DND-41 (cell line): ENCODE results near the gene HSPA12A.

ENCODE experiments used
- ATAC-seq: fragments of 200-7000 bp; cut with Tn5 transposase; 3 replicates; pipeline ENCODE4 v1.9.1; 2021; ENCODE audit warnings: low read depth; ENCODE audit not compliant: insufficient read depth
- DNase-seq: peaks from one replicate; pipeline ENCODE4 v3.0.0-alpha.2; 2020
- H2AFZ ChIP-seq: 2 replicates; pipeline ENCODE4 v1.6.0; 2012; ENCODE audit warnings: low read depth, low read length
- H3K27ac ChIP-seq: 2 replicates; pipeline ENCODE4 v1.5.1; 2012; ENCODE audit warnings: low read length, inconsistent platforms
- H3K27me3 ChIP-seq: fragments of 200-600 bp; sonication (generic); 2 replicates; pipeline ENCODE4 v1.6.0; 2012; ENCODE audit warnings: low read length, mild to moderate bottlenecking, inconsistent platforms; ENCODE audit not compliant: insufficient read depth, poor library complexity
- H3K36me3 ChIP-seq: 2 replicates; pipeline ENCODE4 v1.5.1; 2012; ENCODE audit warnings: low read length, inconsistent platforms; ENCODE audit not compliant: insufficient read depth
- H3K4me1 ChIP-seq: 2 replicates; pipeline ENCODE4 v1.5.1; 2012; ENCODE audit warnings: mild to moderate bottlenecking, low read length; ENCODE audit not compliant: insufficient read depth
- H3K4me2 ChIP-seq: 2 replicates; pipeline ENCODE4 v1.6.0; 2012; ENCODE audit warnings: mild to moderate bottlenecking, moderate library complexity, low read length, inconsistent platforms; ENCODE audit not compliant: insufficient read depth
- H3K4me3 ChIP-seq, 2 experiments: fragments of 200-600 bp in 1 of 2; shearing (Covaris generic) in 1 of 2; 2 replicates each; pipeline ENCODE4 v1.5.1; 2012 to 2016; ENCODE audit warnings: inconsistent platforms in 2 of 2, low read length in 2 of 2, mild to moderate bottlenecking in 2 of 2, low read depth in 1 of 2, moderate library complexity in 1 of 2
- H3K79me2 ChIP-seq: 2 replicates; pipeline ENCODE4 v1.6.0; 2012; ENCODE audit warnings: low read length, inconsistent platforms; ENCODE audit not compliant: insufficient read depth
- H3K9ac ChIP-seq: 2 replicates; pipeline ENCODE4 v1.6.0; 2012; ENCODE audit warnings: low read depth, mild to moderate bottlenecking, inconsistent platforms, low read length, moderate library complexity
- H3K9me3 ChIP-seq: 2 replicates; pipeline ENCODE4 v1.5.1; 2012; ENCODE audit warnings: low read length, moderate library complexity, mild to moderate bottlenecking, inconsistent platforms; ENCODE audit not compliant: insufficient read depth, severe bottlenecking
- H4K20me1 ChIP-seq: 2 replicates; pipeline ENCODE4 v1.6.0; 2012; ENCODE audit warnings: low read length; ENCODE audit not compliant: insufficient read depth
- EZH2 ChIP-seq: IDR thresholded peaks from 3 replicates; pipeline ENCODE4 v1.6.1; 2012; ENCODE audit warnings: borderline replicate concordance, low read depth, mild to moderate bottlenecking, moderate library complexity, low read length, inconsistent platforms; ENCODE audit not compliant: severe bottlenecking
- TF ChIP-seq, protein P1 (sequence below): IDR thresholded peaks from 2 replicates; pipeline ENCODE4 v1.5.1; 2012; ENCODE audit warnings: borderline replicate concordance, low read length, moderate library complexity, mild to moderate bottlenecking; ENCODE audit not compliant: poor library complexity, severe bottlenecking; ENCODE audit errors: extremely low read depth

HSPA12A gene

GRCh38 chr10:116784035-116784434 lies 41.7 kb upstream of the HSPA12A start:
- Histone ChIP-seq H2AFZ (no peak overlapping the region), H3K4me3 (no peak overlapping the region), H3K9me3 (no peaks in the 10 kb centered on the region), H3K4me1 (peaks cover 6% of the 10 kb centered on the region), H3K9ac (no peak overlapping the region), H3K27me3 (peaks cover 5% of the 10 kb centered on the region), H3K4me2 (no peak overlapping the region), H3K27ac (no peak overlapping the region), H4K20me1 (no peaks in the 10 kb centered on the region), H3K36me3 (no peaks in the 10 kb centered on the region), H3K79me2 (no peaks in the 10 kb centered on the region)
- no peak for ATAC-seq
- DNase-seq: no peak
- TF ChIP-seq, protein P1, sequence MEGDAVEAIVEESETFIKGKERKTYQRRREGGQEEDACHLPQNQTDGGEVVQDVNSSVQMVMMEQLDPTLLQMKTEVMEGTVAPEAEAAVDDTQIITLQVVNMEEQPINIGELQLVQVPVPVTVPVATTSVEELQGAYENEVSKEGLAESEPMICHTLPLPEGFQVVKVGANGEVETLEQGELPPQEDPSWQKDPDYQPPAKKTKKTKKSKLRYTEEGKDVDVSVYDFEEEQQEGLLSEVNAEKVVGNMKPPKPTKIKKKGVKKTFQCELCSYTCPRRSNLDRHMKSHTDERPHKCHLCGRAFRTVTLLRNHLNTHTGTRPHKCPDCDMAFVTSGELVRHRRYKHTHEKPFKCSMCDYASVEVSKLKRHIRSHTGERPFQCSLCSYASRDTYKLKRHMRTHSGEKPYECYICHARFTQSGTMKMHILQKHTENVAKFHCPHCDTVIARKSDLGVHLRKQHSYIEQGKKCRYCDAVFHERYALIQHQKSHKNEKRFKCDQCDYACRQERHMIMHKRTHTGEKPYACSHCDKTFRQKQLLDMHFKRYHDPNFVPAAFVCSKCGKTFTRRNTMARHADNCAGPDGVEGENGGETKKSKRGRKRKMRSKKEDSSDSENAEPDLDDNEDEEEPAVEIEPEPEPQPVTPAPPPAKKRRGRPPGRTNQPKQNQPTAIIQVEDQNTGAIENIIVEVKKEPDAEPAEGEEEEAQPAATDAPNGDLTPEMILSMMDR: no peak
- no peak for TF ChIP-seq EZH2

DNA sequence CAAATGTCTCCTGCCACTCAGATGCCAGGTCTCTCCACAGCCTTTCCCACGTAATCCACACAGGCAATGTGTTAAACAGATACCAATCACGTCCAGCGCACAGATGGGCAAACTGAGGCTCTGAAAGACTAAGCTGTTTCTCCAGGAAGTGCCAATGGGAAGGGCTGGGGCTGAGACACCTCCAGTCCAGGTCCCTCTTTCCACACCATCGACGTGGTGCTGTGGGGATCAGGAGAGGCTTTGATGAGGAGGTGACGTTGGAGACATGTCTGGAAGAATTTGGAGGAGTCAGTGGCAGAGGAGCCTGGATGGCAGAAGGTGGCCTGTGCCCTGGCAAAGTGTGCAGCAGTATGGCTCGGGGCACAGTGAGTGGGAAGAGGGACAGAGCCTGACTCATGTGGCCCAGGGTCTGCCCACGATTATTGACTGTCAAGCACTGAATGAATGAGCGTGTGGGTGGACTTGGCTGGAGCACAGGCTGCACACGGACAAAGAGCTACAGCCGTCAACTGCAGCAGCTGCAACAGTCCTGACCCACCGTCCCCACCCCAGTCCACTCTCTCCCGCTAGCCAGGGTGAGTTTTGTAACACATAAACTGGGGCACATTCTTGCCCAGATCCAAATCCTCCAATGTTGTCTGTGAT lies 40.8 kb upstream of the HSPA12A start:
- peaks cover 6% of the 10 kb centered on the region for H3K4me1 ChIP-seq
- DNase-seq: no peak
- H3K36me3 ChIP-seq: no peaks in the 10 kb centered on the region
- H3K4me3 ChIP-seq: no peak overlapping the region
- H2AFZ ChIP-seq: no peak overlapping the region
- H3K9ac ChIP-seq: no peak overlapping the region
- H3K27ac ChIP-seq: no peak overlapping the region
- H3K4me2 ChIP-seq: no peak overlapping the region
- H3K9me3 ChIP-seq: no peaks in the 10 kb centered on the region
- H4K20me1 ChIP-seq: no peaks in the 10 kb centered on the region
- no peaks in the 10 kb centered on the region for H3K79me2 ChIP-seq
- H3K27me3 ChIP-seq: peaks cover 5% of the 10 kb centered on the region
- no peak for ATAC-seq
- TF ChIP-seq, protein P1: no peak
- no peak for TF ChIP-seq EZH2

- no peak overlapping the region for H3K27ac ChIP-seq
- no peak for TF ChIP-seq EZH2
- TF ChIP-seq, protein P1: no peak
- H2AFZ ChIP-seq: no peak overlapping the region
- no peaks in the 10 kb centered on the region for H3K27me3 ChIP-seq
- H3K4me2 ChIP-seq: no peak overlapping the region
- H3K4me3 ChIP-seq: no peak overlapping the region
- H3K4me1 ChIP-seq: no peaks in the 10 kb centered on the region
- DNase-seq: no peak
- no peak for ATAC-seq
- no peaks in the 10 kb centered on the region for H3K9me3 ChIP-seq
- H4K20me1 ChIP-seq: no peaks in the 10 kb centered on the region
- H3K9ac ChIP-seq: no peak overlapping the region
- H3K79me2 ChIP-seq: no peaks in the 10 kb centered on the region
- no peaks in the 10 kb centered on the region for H3K36me3 ChIP-seq
Observed at GRCh38 chr10:116781370-116781884, 39.1 kb upstream of the HSPA12A start.
